H1 (cell line): ENCODE data around the gene WIPF1. TPM values are rescaled to one million over a fixed set of nuclear protein-coding genes. Genes with fewer than 3 reads are reported as not detected.

Experiments
- CTCF ChIA-PET: fragments of 300-600 bp; sonication (Branson Sonifier 250); formaldehyde crosslinking; loops from one replicate; lab custom pipeline; 2021; ENCODE audit not compliant: partially characterized antibody; lab: Charles Lee
- POLR2A ChIA-PET: fragments of 300-600 bp; sonication (Branson Sonifier 250); formaldehyde crosslinking; loops from one replicate; lab custom pipeline; 2021; ENCODE audit warnings: inconsistent platforms; ENCODE audit not compliant: partially characterized antibody; lab: Charles Lee
- DNase-seq, 2 experiments: peaks; one replicate each; pipeline versions ENCODE4 v3.0.0 to v3.0.0-alpha.2; 2010 to 2022; ENCODE audit warnings: low spot score in 2 of 2, low read depth in 1 of 2, mixed read lengths in 1 of 2
- FAIRE-seq: peaks from 2 replicates; lab custom pipeline; 2011; peaks lifted over from hg19 to GRCh38; lab: Jason Lieb, UNC
- H2AFZ ChIP-seq: 2 replicates; pipeline ENCODE4 v1.8.1; 2012; ENCODE audit warnings: low read length, inconsistent platforms
- H2AK5ac ChIP-seq: 2 replicates; pipeline ENCODE4 v1.6.1; 2013; ENCODE audit warnings: low read depth, low read length
- H2BK120ac ChIP-seq: replicated peaks from 2 replicates; pipeline ENCODE3; 2013; ENCODE audit warnings: low read depth, low read length, inconsistent platforms
- H2BK12ac ChIP-seq: 2 replicates; pipeline ENCODE4 v1.6.1; 2013; ENCODE audit warnings: low read depth, low read length
- H2BK15ac ChIP-seq: 2 replicates; pipeline ENCODE4 v1.6.1; 2013; ENCODE audit warnings: low read length
- H2BK20ac ChIP-seq: 2 replicates; pipeline ENCODE4 v1.6.1; 2013; ENCODE audit warnings: low read length
- H2BK5ac ChIP-seq: 2 replicates; pipeline ENCODE4 v1.6.1; 2013; ENCODE audit warnings: low read depth, low read length
- H3K14ac ChIP-seq: 2 replicates; pipeline ENCODE4 v1.6.1; 2013; ENCODE audit warnings: inconsistent platforms; ENCODE audit not compliant: insufficient read length
- H3K18ac ChIP-seq: 2 replicates; pipeline ENCODE4 v1.6.1; 2013; ENCODE audit warnings: low read length; ENCODE audit errors: extremely low read depth
- H3K23ac ChIP-seq: 2 replicates; pipeline ENCODE4 v1.6.1; 2013; ENCODE audit warnings: inconsistent platforms; ENCODE audit not compliant: insufficient read length
- H3K23me2 ChIP-seq: 2 replicates; pipeline ENCODE4 v1.6.1; 2013; ENCODE audit warnings: low read depth, low read length
- H3K27ac ChIP-seq: 2 replicates; pipeline ENCODE4 v1.6.1; 2011; ENCODE audit warnings: low read depth, low read length, inconsistent platforms
- H3K27me3 ChIP-seq, 4 experiments: replicated peaks in 1 of 4; 1 replicate in 1 of 4; 2 replicates in 3 of 4; pipeline versions ENCODE4 v1.6.1 to v1.8.1; 2011 to 2013; ENCODE audit warnings: low read length in 3 of 4, mild to moderate bottlenecking in 3 of 4, inconsistent platforms in 2 of 4, mixed read lengths in 2 of 4, moderate library complexity in 1 of 4; ENCODE audit not compliant: control insufficient read depth in 3 of 4, insufficient read depth in 3 of 4; ENCODE audit errors: extremely low read depth in 1 of 4
- H3K36me3 ChIP-seq, 4 experiments: 2 replicates each; pipeline versions ENCODE4 v1.6.1 to v1.8.1; 2011 to 2013; ENCODE audit warnings: mild to moderate bottlenecking in 4 of 4, low read length in 3 of 4, moderate library complexity in 2 of 4, control low read depth in 1 of 4, inconsistent platforms in 1 of 4; ENCODE audit not compliant: insufficient read depth in 4 of 4, control insufficient read depth in 2 of 4
- H3K4ac ChIP-seq: replicated peaks from 2 replicates; pipeline ENCODE3; 2013; ENCODE audit warnings: low read length, low read depth, mixed read lengths, inconsistent platforms; ENCODE audit not compliant: insufficient read length
- H3K4me1 ChIP-seq, 4 experiments: replicated peaks in 1 of 4; 1 replicate in 1 of 4; 2 replicates in 3 of 4; pipeline versions ENCODE4 v1.6.1 to v1.8.1; 2011 to 2013; ENCODE audit warnings: low read length in 3 of 4, inconsistent platforms in 2 of 4, mixed read lengths in 1 of 4; ENCODE audit not compliant: insufficient read depth in 4 of 4, control insufficient read depth in 3 of 4
- H3K4me2 ChIP-seq, 2 experiments: 2 replicates each; pipeline versions ENCODE4 v1.6.1 to v1.8.1; 2011 to 2013; ENCODE audit warnings: low read depth in 2 of 2, low read length in 2 of 2, control low read depth in 1 of 2, inconsistent platforms in 1 of 2, mild to moderate bottlenecking in 1 of 2; ENCODE audit not compliant: insufficient read depth in 1 of 2
- H3K4me3 ChIP-seq, 4 experiments: fragments of 200-600, 300-600 bp in 1 of 4; sonication (generic), shearing (Covaris generic), sonication (Bioruptor Twin) in 1 of 4; 2 replicates each; pipeline versions ENCODE4 v1.5.1 to v1.8.1; 2011 to 2016; ENCODE audit warnings: low read length in 4 of 4, low read depth in 3 of 4, control low read depth in 2 of 4, inconsistent platforms in 2 of 4, mild to moderate bottlenecking in 2 of 4, mixed read lengths in 1 of 4, moderate library complexity in 1 of 4; ENCODE audit not compliant: insufficient read depth in 2 of 4; ENCODE audit errors: extremely low read depth in 1 of 4
- H3K56ac ChIP-seq: replicated peaks from 2 replicates; pipeline ENCODE3; 2013; ENCODE audit warnings: low read depth, mild to moderate bottlenecking, mixed read lengths, low read length, inconsistent platforms; ENCODE audit not compliant: insufficient read length
- H3K79me1 ChIP-seq: 2 replicates; pipeline ENCODE4 v1.6.1; 2013; ENCODE audit warnings: low read depth, low read length, control low read depth
- H3K79me2 ChIP-seq, 2 experiments: 2 replicates each; pipeline versions ENCODE4 v1.6.1 to v1.8.1; 2012 to 2013; ENCODE audit warnings: low read length in 2 of 2, mild to moderate bottlenecking in 2 of 2, inconsistent platforms in 1 of 2; ENCODE audit not compliant: insufficient read depth in 2 of 2, control insufficient read depth in 1 of 2
- H3K9ac ChIP-seq, 4 experiments: replicated peaks in 1 of 4; 1 replicate in 1 of 4; 2 replicates in 3 of 4; pipeline versions ENCODE4 v1.6.1 to v1.8.1; 2011 to 2013; ENCODE audit warnings: low read depth in 3 of 4, low read length in 3 of 4, control low read depth in 2 of 4, mild to moderate bottlenecking in 2 of 4, moderate library complexity in 2 of 4, inconsistent platforms in 1 of 4; ENCODE audit errors: extremely low read depth in 1 of 4
- H3K9me3 ChIP-seq, 2 experiments: 2 replicates each; pipeline versions ENCODE4 v1.6.1 to v1.8.1; 2012 to 2013; ENCODE audit warnings: mild to moderate bottlenecking in 2 of 2, moderate library complexity in 2 of 2, control low read depth in 1 of 2, inconsistent platforms in 1 of 2, low read depth in 1 of 2, low read length in 1 of 2, mixed read lengths in 1 of 2; ENCODE audit not compliant: insufficient read depth in 2 of 2
- H4K20me1 ChIP-seq, 2 experiments: replicated peaks in 1 of 2; 2 replicates each; pipeline versions ENCODE3 to v1.8.1; 2011 to 2013; ENCODE audit warnings: inconsistent platforms in 2 of 2, low read length in 2 of 2, mild to moderate bottlenecking in 1 of 2; ENCODE audit not compliant: insufficient read depth in 2 of 2, control insufficient read depth in 1 of 2
- H4K5ac ChIP-seq: 2 replicates; pipeline ENCODE4 v1.6.1; 2013; ENCODE audit warnings: low read length, low read depth, mixed read lengths, inconsistent platforms; ENCODE audit not compliant: insufficient read length
- H4K8ac ChIP-seq: 2 replicates; pipeline ENCODE4 v1.8.0; 2013; ENCODE audit warnings: mild to moderate bottlenecking, moderate library complexity, low read length, inconsistent platforms; ENCODE audit not compliant: insufficient read depth; ENCODE audit errors: extremely low read depth
- H4K91ac ChIP-seq: replicated peaks from 2 replicates; pipeline ENCODE3; 2013; ENCODE audit warnings: low read length, mixed read lengths, inconsistent platforms; ENCODE audit not compliant: insufficient read length
- BACH1 ChIP-seq: IDR thresholded peaks from 2 replicates; pipeline ENCODE4 v1.6.1; 2012; ENCODE audit warnings: low read length, improper control_type of control experiment
- GTF2F1 ChIP-seq: IDR thresholded peaks from 2 replicates; pipeline ENCODE4 v1.6.1; 2012; ENCODE audit warnings: low read depth, low read length, improper control_type of control experiment, borderline replicate concordance
- KDM4A ChIP-seq: IDR thresholded peaks from one replicate; pipeline ENCODE4 v1.7.1; 2012; ENCODE audit warnings: low read depth, mild to moderate bottlenecking, moderate library complexity, low read length, inconsistent platforms; ENCODE audit not compliant: severe bottlenecking
- POLR2A ChIP-seq, 2 experiments: IDR thresholded peaks; 1 replicate in 1 of 2; 2 replicates in 1 of 2; pipeline ENCODE4 v1.6.1; 2011; ENCODE audit warnings: low read depth in 2 of 2, low read length in 2 of 2, mild to moderate bottlenecking in 2 of 2; ENCODE audit errors: control extremely low read depth in 1 of 2
- WGBS, 2 experiments: shearing (Covaris generic) in 1 of 2; methylation state at CpG; one replicate each; pipeline versions ENCODE4 v1.1.6 to v1.1.7; 2013 to 2015; ENCODE audit warnings: low lambda C conversion rate in 2 of 2, mixed read lengths in 2 of 2, inconsistent platforms in 1 of 2, low coverage in 1 of 2, missing lambda C conversion rate in 1 of 2; ENCODE audit not compliant: insufficient replicate concordance in 2 of 2, insufficient coverage in 1 of 2, insufficient read length in 1 of 2; ENCODE audit errors: extremely low coverage in 1 of 2, missing lambda C conversion rate in 1 of 2; 5-methylcytosine and 5-hydroxymethylcytosine counted together
- polyA plus RNA-seq, 7 experiments: library from polyadenylated mRNA; depleted of rRNA in 3 of 7; stranded (reverse) in 5 of 7; unstranded in 2 of 7; fragments of >200 nt in 5 of 7; fragments of 200-250 nt in 2 of 7; gene quantifications; 1 replicate in 5 of 7; 2 replicates in 1 of 7; 4 replicates in 1 of 7; pipeline versions ENCODE4 v1.2.1 to v1.2.3, GENCODE V29; 2011 to 2013; ENCODE audit warnings: missing spikeins in 2 of 7, mixed read lengths in 2 of 7
- total RNA-seq: library from RNA; stranded (reverse); fragmentation: NEBNext Ultra II Directional; extraction: Animal tissue kit (Norgen Biotek cat#: 25700); gene quantifications from 2 replicates; pipeline ENCODE4 v1.2.1, GENCODE V29; 2021

Gene WIPF1
- total and polyA plus RNA-seq, 2 of the 8 experiments (the other 6 are each of a cell fraction or from before 2014, with no cell fraction given), result 4.7 to 5.2 TPM

DNA sequence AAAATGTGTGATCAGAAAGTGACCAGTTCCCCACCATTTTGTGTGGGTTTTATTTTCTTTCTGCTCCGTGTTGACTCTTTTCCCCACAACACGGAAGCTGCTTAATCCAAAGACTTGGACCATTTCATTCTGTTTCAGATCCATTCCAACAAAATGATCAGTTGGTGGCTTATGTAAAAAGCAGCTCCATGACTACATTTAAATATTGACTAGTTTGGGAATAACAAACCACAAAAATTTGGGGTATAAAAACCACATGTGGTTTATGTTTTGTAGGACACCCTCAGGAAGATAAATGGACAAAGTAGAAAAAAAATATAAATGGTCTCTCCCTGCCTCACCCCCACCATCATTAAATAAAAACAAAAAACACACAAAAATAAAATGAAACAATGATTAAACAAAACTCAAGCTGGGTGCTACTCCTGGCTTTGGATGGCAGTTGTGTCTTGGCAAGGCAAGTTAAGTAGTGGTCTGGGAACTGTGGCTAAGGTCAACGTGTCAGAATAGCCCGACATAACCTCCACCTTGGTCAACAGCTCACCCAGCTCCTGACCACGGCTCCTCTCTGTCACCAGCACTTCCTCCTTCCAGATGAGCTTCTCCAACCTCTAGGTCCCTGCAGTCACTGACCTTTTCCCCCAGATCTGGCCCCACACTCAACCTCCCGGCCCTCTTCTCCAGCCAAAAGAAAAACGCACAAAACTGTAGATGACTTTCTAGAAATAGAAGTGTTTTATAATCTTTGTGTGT lies 12.8 kb upstream of the WIPF1 start:
- no peak overlapping the region for H3K9ac ChIP-seq
- POLR2A ChIA-PET, result interaction anchor here (1.3 kb wide), 1 partner anchor 23 kb away, joined by 3 read pairs; no protein-coding TSS in a partner anchor
- no peak overlapping the region for H3K4me2 ChIP-seq
- no peak overlapping the region for H4K91ac ChIP-seq
- no peak overlapping the region for H3K27ac ChIP-seq
- no peak overlapping the region for H2AK5ac ChIP-seq
- CTCF ChIA-PET, result interaction anchor here (1.0 to 1.5 kb wide), 4 partner anchors 13 to 150 kb away, joined by 3 to 4 read pairs (median 3); partner anchors contain the start of gene WIPF1
- TF ChIP-seq POLR2A (IDR thresholded peaks at IDR 0.05; ENCODE audit: control extremely low read depth in 1 of 2, low read depth in 2 of 2, low read length in 2 of 2) (no peak), GTF2F1 (no peak), KDM4A (no peak), BACH1 (no peak)
- FAIRE-seq, result no peak
- no peak overlapping the region for H3K18ac ChIP-seq
- no peaks in the 10 kb centered on the region for H3K79me1 ChIP-seq
- H3K27me3 ChIP-seq, result no peaks in the 10 kb centered on the region
- no peak overlapping the region for H4K8ac ChIP-seq
- no peaks in the 10 kb centered on the region for H3K36me3 ChIP-seq
- H2BK15ac ChIP-seq, result no peak overlapping the region
- WGBS, 2 experiments, result 93% methylated on average over 7 of the region's 7 CpGs; no CpG with 5 or more reads in 1 of the 2 experiments
- H3K56ac ChIP-seq, result no peak overlapping the region
- no peaks in the 10 kb centered on the region; a peak in 1 of 7 replicates for H3K4me1 ChIP-seq
- no peak overlapping the region for H3K14ac ChIP-seq
- no peak overlapping the region for H2BK12ac ChIP-seq
- no peak overlapping the region for H4K5ac ChIP-seq
- H2BK20ac ChIP-seq, result no peak overlapping the region
- H3K23me2 ChIP-seq, result no peaks in the 10 kb centered on the region
- H3K9me3 ChIP-seq, result no peaks in the 10 kb centered on the region
- no peak overlapping the region for H2BK120ac ChIP-seq
- no peak overlapping the region for H3K4me3 ChIP-seq
- no peak overlapping the region for H2AFZ ChIP-seq
- H3K79me2 ChIP-seq, result no peaks in the 10 kb centered on the region
- H3K4ac ChIP-seq, result no peak overlapping the region
- H4K20me1 ChIP-seq, result no peaks in the 10 kb centered on the region
- DNase-seq, result no peak
- no peak overlapping the region for H3K23ac ChIP-seq
- no peak overlapping the region for H2BK5ac ChIP-seq
